Activated naive CD8-positive, alpha-beta T cell treated with anti-CD3 and anti-CD28 coated beads for 36 hours (primary cell): Measurements from ENCODE around the gene CXCL16. TPM values are rescaled to one million over a fixed set of nuclear protein-coding genes. Genes with fewer than 3 reads are reported as not detected.
"Not testable (repeated sequence)": the region's sequence is repeated elsewhere in the genome, so short reads cannot be mapped to it uniquely, and the experiment has no call there.

ENCODE experiments used
- DNase-seq: peaks from one replicate; pipeline ENCODE4 v3.0.0; 2021
- H3K27ac Mint-ChIP-seq: one replicate; pipeline ENCODE4 v1.8.0; 2022; ENCODE audit warnings: mild to moderate bottlenecking, moderate library complexity, mixed read lengths
- H3K27me3 Mint-ChIP-seq: one replicate; pipeline ENCODE4 v1.8.0; 2022; ENCODE audit warnings: mild to moderate bottlenecking, mixed read lengths
- H3K36me3 Mint-ChIP-seq: one replicate; pipeline ENCODE4 v1.8.0; 2021; ENCODE audit warnings: mild to moderate bottlenecking, mixed read lengths
- H3K4me1 Mint-ChIP-seq: one replicate; pipeline ENCODE4 v1.8.0; 2021; ENCODE audit warnings: mixed read lengths
- H3K4me3 Mint-ChIP-seq: one replicate; pipeline ENCODE4 v1.8.0; 2022; ENCODE audit warnings: mild to moderate bottlenecking, moderate library complexity, mixed read lengths
- H3K9me3 Mint-ChIP-seq: one replicate; pipeline ENCODE4 v1.8.0; 2022; ENCODE audit warnings: mixed read lengths
- total RNA-seq, 2 experiments: library from RNA; stranded (reverse); gene quantifications; one replicate each; pipeline ENCODE4 v1.2.3, GENCODE V29; 2021

CXCL16 gene
- total RNA-seq, 2 experiments from 2014 or later = 2.0 to 3.3 TPM

- Mint-ChIP-seq H3K27me3 (no peaks in the 10 kb centered on the region), H3K9me3 (no peaks in the 10 kb centered on the region), H3K36me3 (peaks cover 42% of the 10 kb centered on the region), H3K4me3 (peak overlapping the region; percentile 92), H3K27ac (peak overlapping the region; percentile 96), H3K4me1 (peaks cover 49% of the 10 kb centered on the region)
- DNase-seq = no peak
These were observed 36.4 kb downstream of the CXCL16 start for GRCh38 chr17:4703330-4703691.

DNA sequence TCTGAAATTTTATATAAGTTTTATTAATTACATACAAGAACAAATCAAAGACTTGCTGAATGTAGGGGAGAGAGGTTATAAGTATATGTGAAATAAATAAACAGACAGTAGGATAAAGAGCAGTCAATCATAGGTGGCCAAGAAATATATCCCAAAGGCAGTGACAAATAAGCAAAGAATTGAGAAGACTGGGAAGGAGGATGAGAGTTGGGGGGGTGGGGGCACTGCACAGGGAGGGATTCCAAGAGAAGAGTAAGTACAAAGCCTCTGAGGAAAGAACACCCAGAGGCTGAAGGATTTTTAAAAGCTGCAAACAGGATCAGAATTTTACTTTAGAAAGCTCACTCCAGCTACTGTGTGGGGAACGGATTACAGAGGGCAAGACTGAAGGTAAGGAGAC lies 38.6 kb downstream of the CXCL16 start:
- DNase-seq = no peak
- Mint-ChIP-seq H3K4me3 (no peak overlapping the region), H3K27ac (no peak overlapping the region), H3K36me3 (peaks cover 45% of the 10 kb centered on the region), H3K4me1 (peaks cover 52% of the 10 kb centered on the region), H3K9me3 (no peaks in the 10 kb centered on the region), H3K27me3 (no peaks in the 10 kb centered on the region)

DNA sequence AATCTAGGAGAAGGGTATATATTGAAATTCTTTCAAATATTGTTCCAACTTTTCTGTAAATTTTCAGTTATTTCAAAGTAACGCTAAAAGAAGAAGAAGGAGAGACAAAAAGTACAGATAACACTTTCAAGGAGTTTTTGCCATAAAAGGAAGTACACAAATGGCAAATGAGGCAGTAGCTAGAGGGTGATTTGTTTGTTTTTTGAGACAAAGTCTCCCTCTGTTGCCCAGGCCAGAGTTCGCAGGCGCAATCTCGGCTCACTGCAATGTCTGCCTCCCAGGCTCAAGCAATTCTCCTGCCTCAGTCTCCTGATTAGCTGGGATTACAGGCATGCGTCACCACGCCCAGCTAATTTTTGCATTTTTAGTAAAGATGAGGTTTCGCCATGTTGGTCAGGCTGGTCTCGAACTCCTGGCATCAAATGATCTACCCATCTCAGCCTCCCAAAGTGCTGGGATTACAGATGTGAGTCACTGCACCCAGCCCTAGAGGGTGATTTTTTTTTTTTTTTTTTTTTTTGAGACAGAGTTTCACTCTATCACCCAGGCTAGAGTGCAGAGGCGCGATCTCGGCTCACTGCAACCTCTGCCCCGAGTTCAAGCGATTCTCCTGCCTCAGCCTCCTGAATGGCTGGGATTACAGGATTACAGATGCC lies 40.2 kb downstream of the CXCL16 start:
- peaks cover 43% of the 10 kb centered on the region for H3K4me1 Mint-ChIP-seq
- not testable (repeated sequence) for H3K27ac Mint-ChIP-seq, H3K27me3 Mint-ChIP-seq, H3K4me3 Mint-ChIP-seq, H3K9me3 Mint-ChIP-seq, DNase-seq
- peaks cover 37% of the 10 kb centered on the region for H3K36me3 Mint-ChIP-seq

DNA sequence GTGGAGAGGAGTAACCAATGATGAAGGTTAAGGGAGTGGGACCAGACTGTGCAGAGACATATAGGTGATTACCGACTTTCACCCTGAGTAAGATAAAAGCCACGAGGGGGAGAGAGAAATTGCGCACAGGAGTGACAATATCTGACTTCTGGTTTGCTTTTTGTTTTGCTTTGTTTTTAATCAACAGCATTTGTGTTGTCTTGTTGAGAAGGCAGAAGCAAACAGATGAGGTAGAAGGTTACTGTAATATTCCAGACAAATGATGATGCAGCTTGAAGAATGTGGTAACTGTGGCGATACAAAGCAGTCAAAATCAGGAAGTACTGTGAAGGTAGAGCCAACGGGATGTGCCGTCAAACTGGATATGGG lies 43.3 kb downstream of the CXCL16 start:
- H3K4me1 Mint-ChIP-seq = peaks cover 35% of the 10 kb centered on the region

DNA sequence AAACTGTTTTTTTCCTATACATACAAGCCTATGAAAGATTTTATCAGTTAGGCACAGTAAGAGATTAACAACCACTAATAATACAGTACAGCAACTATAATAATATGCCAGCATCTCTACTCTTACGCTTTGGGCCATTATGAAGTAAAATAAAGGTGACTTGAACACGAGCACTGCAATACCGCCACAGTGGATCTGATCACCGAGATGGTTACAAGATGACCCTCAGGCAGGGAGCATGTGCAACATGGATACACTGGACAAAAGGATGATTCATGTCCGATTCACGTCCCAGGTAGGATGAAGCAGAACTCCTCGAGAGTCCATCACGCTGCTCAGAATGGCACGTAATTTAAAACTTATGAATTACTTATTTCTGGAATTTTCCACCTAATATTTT lies 46.3 kb downstream of the CXCL16 start:
- Mint-ChIP-seq H3K9me3 (no peaks in the 10 kb centered on the region), H3K4me3 (no peak overlapping the region), H3K27ac (no peak overlapping the region), H3K36me3 (peaks cover 48% of the 10 kb centered on the region), H3K4me1 (peaks cover 40% of the 10 kb centered on the region), H3K27me3 (no peaks in the 10 kb centered on the region)
- no peak for DNase-seq

More for the DNA sequence above, 43.3 kb downstream of the CXCL16 start:
- DNase-seq = no peak
- Mint-ChIP-seq H3K27ac (peak overlapping the region; percentile 39), H3K9me3 (no peaks in the 10 kb centered on the region), H3K4me3 (no peak overlapping the region), H3K27me3 (no peaks in the 10 kb centered on the region), H3K36me3 (peaks cover 27% of the 10 kb centered on the region)

- H3K4me1 Mint-ChIP-seq = peaks cover 35% of the 10 kb centered on the region
- no peak overlapping the region for H3K27ac Mint-ChIP-seq
- H3K4me3 Mint-ChIP-seq = no peak overlapping the region
- no peaks in the 10 kb centered on the region for H3K27me3 Mint-ChIP-seq
- H3K36me3 Mint-ChIP-seq = peaks cover 51% of the 10 kb centered on the region
- no peaks in the 10 kb centered on the region for H3K9me3 Mint-ChIP-seq
- DNase-seq = no peak
These were observed 48.0 kb downstream of the CXCL16 start for GRCh38 chr17:4691686-4692085.

- Mint-ChIP-seq H3K27me3 (no peaks in the 10 kb centered on the region), H3K36me3 (peaks cover 50% of the 10 kb centered on the region), H3K9me3 (no peaks in the 10 kb centered on the region), H3K27ac (no peak overlapping the region), H3K4me3 (no peak overlapping the region), H3K4me1 (peaks cover 30% of the 10 kb centered on the region)
- no peak for DNase-seq
These were observed 49.0 kb downstream of the CXCL16 start for GRCh38 chr17:4690745-4691144.

DNA sequence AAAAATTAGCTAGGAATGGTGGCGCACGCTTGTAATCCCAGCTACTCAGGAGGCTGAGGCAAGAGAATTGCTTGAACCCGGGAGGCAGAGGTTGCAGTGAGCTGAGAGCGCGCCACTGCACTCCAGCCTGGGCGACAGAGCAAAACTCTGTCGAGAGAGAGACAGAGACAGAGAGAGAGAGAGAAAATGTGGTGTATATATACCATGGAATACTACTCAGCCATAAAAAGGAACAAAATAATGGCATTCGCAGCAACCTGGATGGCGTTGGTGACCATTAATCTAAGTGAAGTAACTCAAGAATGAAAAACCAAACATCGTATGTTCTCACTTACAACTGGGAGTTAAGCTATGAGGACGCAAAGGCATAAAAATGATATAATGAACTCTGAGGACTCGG lies 49.9 kb downstream of the CXCL16 start:
- not testable (repeated sequence) for H3K9me3 Mint-ChIP-seq, H3K4me3 Mint-ChIP-seq, DNase-seq, H3K27me3 Mint-ChIP-seq, H3K27ac Mint-ChIP-seq
- peaks cover 30% of the 10 kb centered on the region for H3K4me1 Mint-ChIP-seq
- peaks cover 52% of the 10 kb centered on the region for H3K36me3 Mint-ChIP-seq

DNA sequence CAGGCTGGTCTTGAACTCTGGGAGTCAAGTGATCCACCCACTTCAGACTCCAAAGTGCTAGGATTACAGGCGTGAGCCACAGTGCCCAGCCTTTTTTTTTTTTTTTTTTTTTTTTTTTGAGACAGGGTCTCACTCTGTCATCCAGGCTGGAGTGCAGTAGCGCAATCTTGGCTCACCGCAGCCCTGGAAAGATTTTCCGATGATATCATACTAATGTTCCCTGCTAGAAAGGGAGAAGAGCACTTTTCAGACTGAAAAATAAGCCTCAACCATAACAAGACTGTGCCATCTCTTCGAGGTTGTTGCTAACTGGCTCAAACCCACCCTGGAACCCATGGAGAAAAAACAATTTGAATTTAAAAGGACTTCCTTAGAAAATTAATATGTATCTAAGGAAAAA lies 56.0 kb downstream of the CXCL16 start:
- not testable (repeated sequence) for H3K4me3 Mint-ChIP-seq, DNase-seq, H3K9me3 Mint-ChIP-seq, H3K27me3 Mint-ChIP-seq, H3K4me1 Mint-ChIP-seq, H3K27ac Mint-ChIP-seq
- H3K36me3 Mint-ChIP-seq = peaks cover 40% of the 10 kb centered on the region

Other genes with a start within 250 kb of the CXCL16 start
- under 1 TPM; 0.20 to 0.43 TPM for gene SPNS2, start 241.0 kb downstream of the CXCL16 start, total RNA-seq
- 100 to 1,000 TPM; 174 to 176 TPM for gene MYBBP1A, start 184.5 kb downstream of the CXCL16 start, total RNA-seq
- not detected for gene GGT6, start 179.4 kb downstream of the CXCL16 start, total RNA-seq
- gene SMTNL2, start 155.4 kb downstream of the CXCL16 start, total RNA-seq = not detected
- gene ALOX15, start 98.2 kb downstream of the CXCL16 start, total RNA-seq = under 1 TPM; 0.18 to 0.25 TPM
- gene PELP1, start 35.8 kb downstream of the CXCL16 start, total RNA-seq = 100 to 1,000 TPM; 110 to 122 TPM
- gene ARRB2, start 29.3 kb downstream of the CXCL16 start, total RNA-seq = 100 to 1,000 TPM; 161 to 170 TPM
- 10 to 100 TPM; 18.3 to 21.0 TPM for gene MED11, start 8.5 kb downstream of the CXCL16 start, total RNA-seq
- gene ZMYND15, start 95 bp downstream of the CXCL16 start, total RNA-seq = not detected
- gene TM4SF5, start 32.0 kb upstream of the CXCL16 start, total RNA-seq = not detected
- gene VMO1, start 46.4 kb upstream of the CXCL16 start, total RNA-seq = not detected
- not detected for gene GLTPD2, start 49.0 kb upstream of the CXCL16 start, total RNA-seq
- 100 to 1,000 TPM; 146 to 154 TPM for gene PSMB6, start 56.2 kb upstream of the CXCL16 start, total RNA-seq
- 1 to 10 TPM; 4.2 to 5.4 TPM for gene PLD2, start 67.2 kb upstream of the CXCL16 start, total RNA-seq
- 10 to 100 TPM; 34.7 to 37.7 TPM for gene MINK1, start 93.4 kb upstream of the CXCL16 start, total RNA-seq
- 1 to 10 TPM; 2.2 to 2.3 TPM for gene C17orf107, start 159.6 kb upstream of the CXCL16 start, total RNA-seq
- gene CHRNE, start 163.2 kb upstream of the CXCL16 start, total RNA-seq = under 1 TPM; 0.42 to 0.47 TPM
- gene GP1BA, start 192.3 kb upstream of the CXCL16 start, total RNA-seq = not detected
- 10 to 100 TPM; 80.9 to 89.3 TPM for gene SLC25A11, start 200.1 kb upstream of the CXCL16 start, total RNA-seq
- gene RNF167, start 200.3 kb upstream of the CXCL16 start, total RNA-seq = 100 to 1,000 TPM; 165 to 166 TPM
- 1,000 to 10,000 TPM; 1,791 to 1,802 TPM for gene PFN1, start 208.6 kb upstream of the CXCL16 start, total RNA-seq
- 10 to 100 TPM; 27.8 to 30.7 TPM for gene ENO3, start 211.2 kb upstream of the CXCL16 start, total RNA-seq
- 10 to 100 TPM; 62.2 to 63.6 TPM for gene SPAG7, start 227.9 kb upstream of the CXCL16 start, total RNA-seq
- gene CAMTA2, start 247.7 kb upstream of the CXCL16 start, total RNA-seq = 100 to 1,000 TPM; 107 to 108 TPM